GM13976 (cell line): ENCODE data around the gene DHRS11.

ENCODE experiments used
- DNase-seq: peaks from one replicate; pipeline ENCODE4 v3.0.0; 2012; ENCODE audit warnings: low spot score
- CTCF ChIP-seq: IDR thresholded peaks from 2 replicates; pipeline ENCODE4 v1.5.1; 2012; ENCODE audit warnings: borderline replicate concordance, mild to moderate bottlenecking; ENCODE audit not compliant: insufficient read depth; ENCODE audit errors: extremely low read depth, missing control alignments, control extremely low read depth
- in situ Hi-C: fragments of 300-500 bp; cut with MboI; formaldehyde crosslinking; loops from one replicate; pipeline ENCODE4 v1.12.0; 2022; ENCODE audit warnings: low sequenced_read_pairs, mixed read lengths, inconsistent platforms; ENCODE audit not compliant: unreplicated experiment

DHRS11 gene

DNA sequence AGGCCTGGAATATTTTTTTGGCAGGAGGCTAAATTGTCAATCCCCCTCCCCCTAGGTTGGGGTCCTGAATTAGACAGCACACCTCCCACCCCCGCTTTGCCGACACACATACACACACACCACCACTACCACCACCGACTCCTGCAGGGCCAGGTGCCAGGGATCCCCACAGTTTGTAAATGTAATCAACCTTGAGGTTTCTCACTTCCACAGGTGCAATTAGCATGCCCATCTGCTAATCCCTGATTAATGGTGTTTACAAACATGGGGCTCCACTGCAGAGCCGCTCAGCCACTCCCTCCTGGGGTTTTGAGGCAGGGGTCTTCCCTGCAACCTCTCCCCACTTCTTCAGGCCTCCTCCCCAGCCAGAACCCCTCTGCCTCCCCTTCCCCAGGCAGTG, 21.5 kb downstream of the DHRS11 start:
- in situ Hi-C loops, result loop anchor here (25.0 kb wide), 1 partner anchor 624 kb away; no protein-coding TSS in a partner anchor
- TF ChIP-seq CTCF, result no peak
- DNase-seq, result no peak

GRCh38 chr17:36614081-36614480, 22.4 kb downstream of the DHRS11 start:
- in situ Hi-C loops, result loop anchor here (25.0 kb wide), 1 partner anchor 623 kb away; no protein-coding TSS in a partner anchor
- no peak for TF ChIP-seq CTCF
- DNase-seq, result no peak

- in situ Hi-C loops, result loop anchor here (25.0 kb wide), 1 partner anchor 622 kb away; no protein-coding TSS in a partner anchor
- DNase-seq, result no peak
- TF ChIP-seq CTCF, result no peak
Measured at GRCh38 chr17:36614933-36615332, 23.3 kb downstream of the DHRS11 start.

GRCh38 chr17:36616061-36617029, 24.7 kb downstream of the DHRS11 start:
- in situ Hi-C loops, result loop anchor here (25.0 kb wide), 1 partner anchor 621 kb away; no protein-coding TSS in a partner anchor
- TF ChIP-seq CTCF, result no peak
- DNase-seq, result no peak

DNA sequence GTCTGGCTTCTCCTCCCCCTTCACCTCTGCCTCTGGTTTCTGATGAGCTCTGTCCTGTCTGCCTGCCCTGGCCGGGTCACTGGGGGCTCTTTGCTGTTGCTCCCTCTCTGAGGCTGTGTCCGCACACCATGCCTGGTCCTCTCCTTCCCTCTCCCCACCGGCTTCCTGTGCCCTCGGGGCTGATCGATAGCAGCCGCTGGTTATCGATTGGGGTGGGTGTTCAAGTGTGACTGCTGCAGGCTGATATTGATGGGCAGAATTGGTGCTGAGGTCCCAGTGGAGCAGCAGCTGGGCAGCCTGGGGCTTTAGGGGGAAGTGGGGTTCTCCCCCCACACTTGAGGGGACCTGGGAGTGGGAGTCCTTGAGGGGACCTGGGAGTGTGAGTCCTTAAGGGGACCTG, 26.1 kb downstream of the DHRS11 start:
- no peak for TF ChIP-seq CTCF
- in situ Hi-C loops, result loop anchor here (25.0 kb wide), 1 partner anchor 620 kb away; no protein-coding TSS in a partner anchor
- no peak for DNase-seq

GRCh38 chr17:36623281-36623680, 31.6 kb downstream of the DHRS11 start:
- in situ Hi-C loops, result loop anchor here (25.0 kb wide), 1 partner anchor 614 kb away; no protein-coding TSS in a partner anchor
- no peak for DNase-seq
- TF ChIP-seq CTCF, result no peak
